Heart left ventricle (tissue), 16 donors: ENCODE results near the gene NAA80. TPM values are rescaled to one million over a fixed set of nuclear protein-coding genes. Genes with fewer than 3 reads are reported as not detected.

ENCODE experiments used
- ATAC-seq, 4 donors: fragments of 200-7000 bp; cut with Tn5 transposase; one replicate each; pipeline ENCODE4 v1.9.1; 2020 to 2022; ENCODE audit warnings: moderate library complexity in 4 of 4, mild to moderate bottlenecking in 3 of 4, moderate number of reproducible peaks in 1 of 4
- DNase-seq, 5 donors: peaks; one replicate each; pipeline ENCODE4 v3.0.0-alpha.2; 2020
- H3K27ac ChIP-seq, 12 donors: fragments of 200-600 bp; sonication (generic) in 4 of 12; one replicate each; pipeline versions ENCODE4 v1.5.0 to v1.8.0; 2016 to 2022; ENCODE audit warnings: mild to moderate bottlenecking in 2 of 12
- H3K27me3 ChIP-seq, 9 donors: fragments of 200-600 bp; sonication (generic) in 2 of 9; one replicate each; pipeline versions ENCODE4 v1.5.1 to v1.8.0; 2016 to 2022; ENCODE audit warnings: mild to moderate bottlenecking in 3 of 9
- H3K36me3 ChIP-seq, 9 donors: fragments of 200-600 bp; sonication (generic) in 2 of 9; one replicate each; pipeline versions ENCODE4 v1.5.0 to v1.8.0; 2018 to 2022; ENCODE audit warnings: mild to moderate bottlenecking in 2 of 9
- H3K4me1 ChIP-seq, 12 donors: fragments of 200-600 bp; sonication (generic) in 4 of 12; one replicate each; pipeline versions ENCODE4 v1.5.0 to v1.8.0; 2016 to 2022; ENCODE audit warnings: mild to moderate bottlenecking in 3 of 12
- H3K4me3 ChIP-seq, 12 donors: fragments of 200-600 bp; sonication (generic) in 4 of 12; one replicate each; pipeline versions ENCODE4 v1.5.0 to v1.8.0; 2017 to 2022; ENCODE audit warnings: mild to moderate bottlenecking in 9 of 12, moderate library complexity in 4 of 12
- H3K9me3 ChIP-seq, 12 donors: fragments of 200-600 bp; sonication (generic) in 4 of 12; one replicate each; pipeline versions ENCODE4 v1.5.0 to v1.8.0; 2016 to 2022; ENCODE audit warnings: mild to moderate bottlenecking in 1 of 12
- CTCF ChIP-seq, 12 donors: fragments of 200-600 bp; sonication (generic) in 4 of 12; IDR thresholded peaks; one replicate each; pipeline versions ENCODE4 v1.5.0 to v1.8.0; 2018 to 2022; ENCODE audit warnings: antibody characterized with exemption in 12 of 12, mild to moderate bottlenecking in 5 of 12
- POLR2A ChIP-seq, 2 donors: fragments of 450-650 bp; IDR thresholded peaks; one replicate each; pipeline ENCODE4 v1.6.1; 2017; ENCODE audit warnings: antibody characterized with exemption in 2 of 2, mild to moderate bottlenecking in 2 of 2, moderate library complexity in 2 of 2
- WGBS, 4 donors: extraction: QIAGEN DNeasy Blood & Tissue Kit in 2 of 4; methylation state at CpG; one replicate each; pipeline versions ENCODE4 v1.1.5 to v1.1.7; 2013 to 2018; 5-methylcytosine and 5-hydroxymethylcytosine counted together
- intact Hi-C, 10 donors: fragments of 100-400 bp; cut with DNase I; formaldehyde crosslinking; loops; one replicate each; pipeline versions ENCODE4 v1.11.1 to v1.14.2; 2022
- polyA plus RNA-seq, 2 donors: library from polyadenylated mRNA; stranded (reverse); fragments of 200-250 nt; gene quantifications; one replicate each; pipeline ENCODE4 v1.2.3, GENCODE V29; 2013
- total RNA-seq, 9 donors: library from RNA; depleted of rRNA in 2 of 9; stranded (reverse); fragments of >200 nt in 2 of 9; fragmentation: NEBNext Ultra II Directional in 3 of 9; extraction: Animal tissue kit (Norgen Biotek cat#: 25700) in 3 of 9; gene quantifications; one replicate each; pipeline versions ENCODE4 v1.1.0 to v1.2.4, GENCODE V29; 2016 to 2023
- donor health status: ischemic (EF 13 %, LVEDD 7.1; RV severe dilation, severe dysfunction).
- donor health status: healthy with polysubstance abuse.
- donor health status: DM: no; HTN: yes; CAD: no.
- donor health status: DM: no; HTN: no; CAD: no.
- donor health status: ischemic (EF 25% LVEDD 6.9; RV normal size, moderate dysfunction).
- donor health status: ischemic (EF 25% LVEDD 5.7; RV mildly dilated, moderate dysfunction).
- donor health status: healthy.
- donor health status: DM: yes; HTN: yes; CAD: no.
- donor health status: ischemic (EF 35%, LVEDD 5.7; RV mildly dilated, moderate dysfunction).
- donor health status: nonischemic (EF 11% LVEDD 7.7; RV severe dilation, severe dysfunction).
- donor health status: DM: yes; HTN: yes; CAD: no.
- donor health status: PGD.
- donor health status: ischemic (EF 29% LVEDD 5.4; RV normal size, mild dysfunction).
- donor health status: nonischemic (EF 23%, LVEDD 6.1; RV moderate dilation, normal function).

The NAA80 gene
- total and polyA plus RNA-seq, 11 donors: 5.0 to 13.9 (median 9.8) TPM

- H3K4me1 ChIP-seq: peaks cover 33 to 100% (median 96%) of the 10 kb centered on the region in 12 donors
- peak in 4 of 12 donors; percentile 3 to 47 (median 26) for TF ChIP-seq CTCF (IDR thresholded peaks at IDR 0.05)
- TF ChIP-seq POLR2A (IDR thresholded peaks at IDR 0.05): peak in 1 of 2 donors; percentile 14
- H3K9me3 ChIP-seq: no peaks in the 10 kb centered on the region
- peak in 3 of 5 donors; percentile 70 to 84 (median 75) for DNase-seq
- no peaks in the 10 kb centered on the region for H3K27me3 ChIP-seq
- intact Hi-C loops: loop anchor here in 5 of 10 donors (1.0 to 2.0 kb wide), 3 partner anchors 19 to 27 kb away; no protein-coding TSS in a partner anchor
- peak overlapping the region in 11 of 12 donors; percentile 9 to 58 (median 49) for H3K4me3 ChIP-seq
- H3K27ac ChIP-seq: peak overlapping the region; percentile 85 to 99 (median 94)
- peak; percentile 13 to 61 (median 41) for ATAC-seq
- peaks cover 0 to 57% (median 6%) of the 10 kb centered on the region in 9 donors for H3K36me3 ChIP-seq
- 28 to 36% (median 30%) methylated on average over 10 of the region's 10 CpGs for WGBS, 4 donors
These were observed 52.7 kb downstream of the NAA80 start for GRCh38 chr3:50246517-50246954.

Other genes starting within 250 kb of the NAA80 start
- gene RBM5, start 210.5 kb downstream of the NAA80 start, total RNA-seq: 10 to 100 TPM; 37.4 to 77.3 (median 55.8) TPM
- 10 to 100 TPM; 32.5 to 50.2 TPM for gene RBM5, start 210.5 kb downstream of the NAA80 start, polyA plus RNA-seq
- 10 to 100 TPM in 6 of 9 donors, 1 to 10 TPM in 3; 6.1 to 94.1 (median 11.3) TPM for gene SEMA3F, start 144.1 kb downstream of the NAA80 start, total RNA-seq
- gene SEMA3F, start 144.1 kb downstream of the NAA80 start, polyA plus RNA-seq: 10 to 100 TPM in 1 of 2 donors, 1 to 10 TPM in 1; 9.3 to 23.9 TPM
- gene GNAT1, start 107.8 kb downstream of the NAA80 start, total RNA-seq: under 1 TPM in 1 of 9 donors, not detected in 8; 0.40 TPM
- not detected for gene GNAT1, start 107.8 kb downstream of the NAA80 start, polyA plus RNA-seq
- gene SLC38A3, start 94.1 kb downstream of the NAA80 start, total RNA-seq: 10 to 100 TPM in 3 of 9 donors, 1 to 10 TPM in 6; 3.6 to 14.8 (median 8.4) TPM
- gene SLC38A3, start 94.1 kb downstream of the NAA80 start, polyA plus RNA-seq: 1 to 10 TPM; 1.0 to 8.8 TPM
- 100 to 1,000 TPM; 106 to 365 (median 140) TPM for gene GNAI2, start 63.2 kb downstream of the NAA80 start, total RNA-seq
- gene GNAI2, start 63.2 kb downstream of the NAA80 start, polyA plus RNA-seq: 100 to 1,000 TPM in 1 of 2 donors, 10 to 100 TPM in 1; 93.2 to 180 TPM
- gene SEMA3B, start 30.3 kb downstream of the NAA80 start, total RNA-seq: 10 to 100 TPM; 12.9 to 60.1 (median 17.8) TPM
- 10 to 100 TPM; 21.1 to 37.5 TPM for gene SEMA3B, start 30.3 kb downstream of the NAA80 start, polyA plus RNA-seq
- 10 to 100 TPM in 8 of 9 donors, 1 to 10 TPM in 1; 8.8 to 68.3 (median 31.5) TPM for gene LSMEM2, start 20.3 kb downstream of the NAA80 start, total RNA-seq
- gene LSMEM2, start 20.3 kb downstream of the NAA80 start, polyA plus RNA-seq: 10 to 100 TPM in 1 of 2 donors, 1 to 10 TPM in 1; 1.3 to 29.7 TPM
- gene IFRD2, start 7.0 kb downstream of the NAA80 start, total RNA-seq: 10 to 100 TPM; 47.5 to 94.9 (median 61.4) TPM
- gene IFRD2, start 7.0 kb downstream of the NAA80 start, polyA plus RNA-seq: 100 to 1,000 TPM in 1 of 2 donors, 10 to 100 TPM in 1; 80.5 to 106 TPM
- gene HYAL3, start within 50 bp of the NAA80 start, total RNA-seq: 1 to 10 TPM; 1.0 to 3.2 (median 1.6) TPM
- gene HYAL3, start within 50 bp of the NAA80 start, polyA plus RNA-seq: 1 to 10 TPM; 2.1 to 3.1 TPM
- 10 to 100 TPM; 36.9 to 99.7 (median 57.8) TPM for gene HYAL1, start 4.2 kb upstream of the NAA80 start, total RNA-seq
- 10 to 100 TPM; 37.6 to 60.7 TPM for gene HYAL1, start 4.2 kb upstream of the NAA80 start, polyA plus RNA-seq
- 100 to 1,000 TPM in 2 of 9 donors, 10 to 100 TPM in 7; 24.0 to 234 (median 48.5) TPM for gene HYAL2, start 23.3 kb upstream of the NAA80 start, total RNA-seq
- 100 to 1,000 TPM in 1 of 2 donors, 10 to 100 TPM in 1; 52.2 to 119 TPM for gene HYAL2, start 23.3 kb upstream of the NAA80 start, polyA plus RNA-seq
- 10 to 100 TPM; 24.5 to 34.9 (median 29.0) TPM for gene TUSC2, start 28.8 kb upstream of the NAA80 start, total RNA-seq
- gene TUSC2, start 28.8 kb upstream of the NAA80 start, polyA plus RNA-seq: 10 to 100 TPM; 27.6 to 68.1 TPM
- 10 to 100 TPM in 7 of 9 donors, 1 to 10 TPM in 2; 7.9 to 25.5 (median 11.4) TPM for gene RASSF1, start 41.4 kb upstream of the NAA80 start, total RNA-seq
- gene RASSF1, start 41.4 kb upstream of the NAA80 start, polyA plus RNA-seq: 10 to 100 TPM; 14.2 to 58.6 TPM
- 1 to 10 TPM in 2 of 9 donors, under 1 TPM in 2, not detected in 5; 0.49 to 1.4 (median 1.0) TPM for gene ZMYND10, start 46.3 kb upstream of the NAA80 start, total RNA-seq
- gene ZMYND10, start 46.3 kb upstream of the NAA80 start, polyA plus RNA-seq: under 1 TPM; 0.15 to 0.29 TPM
- 10 to 100 TPM; 12.0 to 18.4 (median 15.3) TPM for gene NPRL2, start 51.4 kb upstream of the NAA80 start, total RNA-seq
- 10 to 100 TPM; 14.4 to 19.0 TPM for gene NPRL2, start 51.4 kb upstream of the NAA80 start, polyA plus RNA-seq
- 10 to 100 TPM in 2 of 9 donors, 1 to 10 TPM in 7; 4.9 to 16.5 (median 7.8) TPM for gene CYB561D2, start 51.5 kb upstream of the NAA80 start, total RNA-seq
- gene CYB561D2, start 51.5 kb upstream of the NAA80 start, polyA plus RNA-seq: 10 to 100 TPM in 1 of 2 donors, 1 to 10 TPM in 1; 6.7 to 18.6 TPM
- gene TMEM115, start 60.1 kb upstream of the NAA80 start, total RNA-seq: 10 to 100 TPM; 20.5 to 56.4 (median 28.9) TPM
- gene TMEM115, start 60.1 kb upstream of the NAA80 start, polyA plus RNA-seq: 10 to 100 TPM; 21.6 to 57.3 TPM
- gene CACNA2D2, start 204.2 kb upstream of the NAA80 start, total RNA-seq: 1 to 10 TPM in 8 of 9 donors, under 1 TPM in 1; 0.95 to 3.6 (median 2.7) TPM
- 1 to 10 TPM in 1 of 2 donors, under 1 TPM in 1; 0.49 to 1.5 TPM for gene CACNA2D2, start 204.2 kb upstream of the NAA80 start, polyA plus RNA-seq